ENCODE data around the gene RHCG. TPM values are rescaled to one million over a fixed set of nuclear protein-coding genes. Genes with fewer than 3 reads are reported as not detected.
"Not testable (repeated sequence)": the region's sequence is repeated elsewhere in the genome, so short reads cannot be mapped to it uniquely, and the experiment has no call there.

The RHCG gene
- total RNA-seq, 1 experiment from 2014 or later = 0.28 TPM

GRCh38 chr15:89469426-89470096 is 26.8 kb downstream of the RHCG start:
- H3K14ac ChIP-seq (ENCODE audit: insufficient read depth, low read length) = no peak overlapping the region
- peak overlapping the region; percentile 31 to 85 (median 51); a peak in 5 of 7 replicates for H3K27ac Mint-ChIP-seq
- H4K8ac ChIP-seq (replicated peaks; ENCODE audit: insufficient read length, low read depth, low read length) = no peak overlapping the region
- H3K4me1 ChIP-seq (ENCODE audit: insufficient read depth, low read length) = no peaks in the 10 kb centered on the region; the same call in 1 of the 2 replicates
- DNase-seq = peak; percentile 65
- H3K4me3 Mint-ChIP-seq = peak overlapping the region in 1 of 2 experiments; percentile 53; a peak in 3 of 5 replicates
- H3K79me2 ChIP-seq (ENCODE audit: insufficient read depth, low read length) = no peaks in the 10 kb centered on the region
- H2BK20ac ChIP-seq (ENCODE audit: low read depth, low read length, poor library complexity, severe bottlenecking) = no peak overlapping the region
- H3K27me3 ChIP-seq (ENCODE audit: insufficient read depth, low read length) = no peaks in the 10 kb centered on the region
- H3K9ac ChIP-seq (ENCODE audit: extremely low read depth, insufficient read length, low read length) = no peak overlapping the region
- no peaks in the 10 kb centered on the region for H3K79me1 ChIP-seq (ENCODE audit: insufficient read depth, low read depth, low read length, poor library complexity, severe bottlenecking)
- no peak overlapping the region for H2AFZ ChIP-seq (ENCODE audit: low read length)
- H2BK5ac ChIP-seq (ENCODE audit: insufficient read length, low read length) = no peak overlapping the region
- H3K4ac ChIP-seq (ENCODE audit: low read depth, low read length) = no peak overlapping the region
- H3K4me1 Mint-ChIP-seq = peaks cover 28 to 29% of the 10 kb centered on the region in 2 experiments
- no peak overlapping the region for H3K4me2 ChIP-seq (ENCODE audit: insufficient read depth, insufficient read length, low read length)
- H3K27me3 Mint-ChIP-seq (ENCODE audit: low read depth) = peaks cover 19% of the 10 kb centered on the region
- WGBS (ENCODE audit: extremely low coverage, insufficient read length, low lambda C conversion rate) = no CpG with 5 or more reads among the region's 15 CpGs
- H3K18ac ChIP-seq (ENCODE audit: insufficient read length, low read depth, low read length) = peak overlapping the region; percentile 28
- H3T11ph ChIP-seq (ENCODE audit: low read length) = no peak overlapping the region
- H3K27ac ChIP-seq (ENCODE audit: insufficient read length, low read depth, low read length) = no peak overlapping the region
- H3K36me3 Mint-ChIP-seq (ENCODE audit: insufficient read depth in 1 of 3, low read depth in 3 of 3) = no peaks in the 10 kb centered on the region
- H3K23ac ChIP-seq (ENCODE audit: insufficient read length, low read depth, low read length) = no peak overlapping the region
- H2AK5ac ChIP-seq (ENCODE audit: insufficient read length, low read length) = no peak overlapping the region
- no peaks in the 10 kb centered on the region for H3K23me2 ChIP-seq (ENCODE audit: insufficient read length, low read depth, low read length, poor library complexity, severe bottlenecking)
- no peak overlapping the region for H2BK12ac ChIP-seq (ENCODE audit: insufficient read length, low read depth, low read length)
- no peak overlapping the region for H3K56ac ChIP-seq (ENCODE audit: insufficient read length, low read depth, low read length)
- H4K20me1 ChIP-seq (ENCODE audit: control insufficient read depth, insufficient read depth, insufficient read length) = no peaks in the 10 kb centered on the region
- no peak overlapping the region for H4K5ac ChIP-seq (ENCODE audit: insufficient read length, low read depth, low read length)
- H3K9me3 Mint-ChIP-seq = no peaks in the 10 kb centered on the region; a peak in 1 of 5 replicates
- no peak for TF ChIP-seq CTCF (conservative IDR thresholded peaks at IDR 0.05)
- H2BK15ac ChIP-seq (ENCODE audit: low read depth, low read length) = no peak overlapping the region
- no peak overlapping the region for H2BK120ac ChIP-seq (ENCODE audit: low read depth, low read length, poor library complexity, severe bottlenecking)
- no peaks in the 10 kb centered on the region for H3K9me3 ChIP-seq (ENCODE audit: control insufficient read depth, low read depth, low read length)
- no peak overlapping the region for H4K91ac ChIP-seq (ENCODE audit: insufficient read length, low read depth, low read length)

- not testable (repeated sequence) for H3K23ac ChIP-seq (ENCODE audit: insufficient read length, low read depth, low read length); H4K20me1 ChIP-seq (ENCODE audit: control insufficient read depth, insufficient read depth, insufficient read length); H2BK5ac ChIP-seq (ENCODE audit: insufficient read length, low read length); H3K4ac ChIP-seq (ENCODE audit: low read depth, low read length); H4K5ac ChIP-seq (ENCODE audit: insufficient read length, low read depth, low read length); H3K56ac ChIP-seq (ENCODE audit: insufficient read length, low read depth, low read length); H3K9me3 Mint-ChIP-seq; DNase-seq; H3K36me3 Mint-ChIP-seq (ENCODE audit: insufficient read depth in 1 of 3, low read depth in 3 of 3); H3K23me2 ChIP-seq (ENCODE audit: insufficient read length, low read depth, low read length, poor library complexity, severe bottlenecking); H4K8ac ChIP-seq (replicated peaks; ENCODE audit: insufficient read length, low read depth, low read length); H2BK20ac ChIP-seq (ENCODE audit: low read depth, low read length, poor library complexity, severe bottlenecking); H3K4me2 ChIP-seq (ENCODE audit: insufficient read depth, insufficient read length, low read length); H3K14ac ChIP-seq (ENCODE audit: insufficient read depth, low read length); H3K27me3 ChIP-seq (ENCODE audit: insufficient read depth, low read length); H3K4me1 ChIP-seq (ENCODE audit: insufficient read depth, low read length); H2BK12ac ChIP-seq (ENCODE audit: insufficient read length, low read depth, low read length); H3T11ph ChIP-seq (ENCODE audit: low read length); H3K18ac ChIP-seq (ENCODE audit: insufficient read length, low read depth, low read length); H2BK120ac ChIP-seq (ENCODE audit: low read depth, low read length, poor library complexity, severe bottlenecking); H4K91ac ChIP-seq (ENCODE audit: insufficient read length, low read depth, low read length); H2AFZ ChIP-seq (ENCODE audit: low read length); H3K79me1 ChIP-seq (ENCODE audit: insufficient read depth, low read depth, low read length, poor library complexity, severe bottlenecking); H3K9ac ChIP-seq (ENCODE audit: extremely low read depth, insufficient read length, low read length); H2BK15ac ChIP-seq (ENCODE audit: low read depth, low read length); H2AK5ac ChIP-seq (ENCODE audit: insufficient read length, low read length); H3K79me2 ChIP-seq (ENCODE audit: insufficient read depth, low read length); H3K9me3 ChIP-seq (ENCODE audit: control insufficient read depth, low read depth, low read length)
- Mint-ChIP-seq H3K4me1 (peaks cover 28 to 29% of the 10 kb centered on the region in 2 experiments), H3K27me3 (ENCODE audit: low read depth) (peaks cover 17% of the 10 kb centered on the region), H3K4me3 (peak overlapping the region in 1 of 2 experiments; percentile 17; a peak in 2 of 5 replicates), H3K27ac (peak overlapping the region in 2 of 3 experiments; percentile 31 to 85; a peak in 4 of 7 replicates)
- WGBS (ENCODE audit: extremely low coverage, insufficient read length, low lambda C conversion rate) = no CpG with 5 or more reads among the region's 1 CpG
- peak overlapping the region; percentile 33 for H3K27ac ChIP-seq (ENCODE audit: insufficient read length, low read depth, low read length)
Observed at GRCh38 chr15:89468813-89469212, 27.6 kb downstream of the RHCG start.

Measured in H9 (cell line).